ENCODE data around the gene NISCH.

The NISCH gene

DNA sequence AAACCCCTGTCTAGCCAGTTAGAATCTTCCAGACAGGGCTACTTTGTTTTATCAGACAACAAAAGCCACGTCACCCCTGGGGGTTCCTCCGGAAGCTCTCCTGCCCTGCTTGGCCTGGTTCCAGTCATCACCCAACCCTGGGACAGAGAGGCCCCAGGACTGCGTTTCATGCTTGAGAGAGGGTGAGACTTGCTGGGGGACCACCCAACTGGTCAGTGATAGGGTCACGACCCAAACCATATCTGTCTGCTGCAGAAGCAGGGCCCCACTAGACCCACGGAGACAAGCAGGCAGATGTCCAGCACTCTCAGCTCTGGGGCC is 77.1 kb downstream of the NISCH start:
- Histone ChIP-seq H3K79me2 (ENCODE audit: control insufficient read depth, low read length) (peaks cover 46% of the 10 kb centered on the region), H3F3A (ENCODE audit: control insufficient read depth, insufficient read depth) (peaks cover 9% of the 10 kb centered on the region), H3K27me3 (ENCODE audit: control insufficient read depth, low read length) (no peaks in the 10 kb centered on the region), H3K27ac (ENCODE audit: low read depth, low read length) (no peak overlapping the region), H4K20me1 (ENCODE audit: control insufficient read depth, insufficient read depth, low read depth, low read length) (peaks cover 9% of the 10 kb centered on the region; the same call in 1 of the 2 replicates), H3K4me2 (ENCODE audit: low read length) (peak overlapping the region; percentile 99), H3K9me2 (replicated peaks; ENCODE audit: control insufficient read depth, low read length) (no peaks in the 10 kb centered on the region), H3K36me3 (ENCODE audit: control insufficient read depth, low read length) (peaks cover 42% of the 10 kb centered on the region), H3K4me3 (ENCODE audit: low read length) (peak overlapping the region; percentile 93), H3K9me3 (ENCODE audit: control insufficient read depth, insufficient read depth, low read length) (no peaks in the 10 kb centered on the region), H3K4me1 (ENCODE audit: control insufficient read depth, low read length) (peaks cover 31% of the 10 kb centered on the region)
- TF ChIP-seq, protein P1, sequence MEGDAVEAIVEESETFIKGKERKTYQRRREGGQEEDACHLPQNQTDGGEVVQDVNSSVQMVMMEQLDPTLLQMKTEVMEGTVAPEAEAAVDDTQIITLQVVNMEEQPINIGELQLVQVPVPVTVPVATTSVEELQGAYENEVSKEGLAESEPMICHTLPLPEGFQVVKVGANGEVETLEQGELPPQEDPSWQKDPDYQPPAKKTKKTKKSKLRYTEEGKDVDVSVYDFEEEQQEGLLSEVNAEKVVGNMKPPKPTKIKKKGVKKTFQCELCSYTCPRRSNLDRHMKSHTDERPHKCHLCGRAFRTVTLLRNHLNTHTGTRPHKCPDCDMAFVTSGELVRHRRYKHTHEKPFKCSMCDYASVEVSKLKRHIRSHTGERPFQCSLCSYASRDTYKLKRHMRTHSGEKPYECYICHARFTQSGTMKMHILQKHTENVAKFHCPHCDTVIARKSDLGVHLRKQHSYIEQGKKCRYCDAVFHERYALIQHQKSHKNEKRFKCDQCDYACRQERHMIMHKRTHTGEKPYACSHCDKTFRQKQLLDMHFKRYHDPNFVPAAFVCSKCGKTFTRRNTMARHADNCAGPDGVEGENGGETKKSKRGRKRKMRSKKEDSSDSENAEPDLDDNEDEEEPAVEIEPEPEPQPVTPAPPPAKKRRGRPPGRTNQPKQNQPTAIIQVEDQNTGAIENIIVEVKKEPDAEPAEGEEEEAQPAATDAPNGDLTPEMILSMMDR (IDR thresholded peaks at IDR 0.05; ENCODE audit: low read depth, low read length, poor library complexity, severe bottlenecking), result no peak
- TF ChIP-seq EZH2phosphoT487 (IDR thresholded peaks at IDR 0.05; ENCODE audit: borderline replicate concordance, low read length), result no peak

DNA sequence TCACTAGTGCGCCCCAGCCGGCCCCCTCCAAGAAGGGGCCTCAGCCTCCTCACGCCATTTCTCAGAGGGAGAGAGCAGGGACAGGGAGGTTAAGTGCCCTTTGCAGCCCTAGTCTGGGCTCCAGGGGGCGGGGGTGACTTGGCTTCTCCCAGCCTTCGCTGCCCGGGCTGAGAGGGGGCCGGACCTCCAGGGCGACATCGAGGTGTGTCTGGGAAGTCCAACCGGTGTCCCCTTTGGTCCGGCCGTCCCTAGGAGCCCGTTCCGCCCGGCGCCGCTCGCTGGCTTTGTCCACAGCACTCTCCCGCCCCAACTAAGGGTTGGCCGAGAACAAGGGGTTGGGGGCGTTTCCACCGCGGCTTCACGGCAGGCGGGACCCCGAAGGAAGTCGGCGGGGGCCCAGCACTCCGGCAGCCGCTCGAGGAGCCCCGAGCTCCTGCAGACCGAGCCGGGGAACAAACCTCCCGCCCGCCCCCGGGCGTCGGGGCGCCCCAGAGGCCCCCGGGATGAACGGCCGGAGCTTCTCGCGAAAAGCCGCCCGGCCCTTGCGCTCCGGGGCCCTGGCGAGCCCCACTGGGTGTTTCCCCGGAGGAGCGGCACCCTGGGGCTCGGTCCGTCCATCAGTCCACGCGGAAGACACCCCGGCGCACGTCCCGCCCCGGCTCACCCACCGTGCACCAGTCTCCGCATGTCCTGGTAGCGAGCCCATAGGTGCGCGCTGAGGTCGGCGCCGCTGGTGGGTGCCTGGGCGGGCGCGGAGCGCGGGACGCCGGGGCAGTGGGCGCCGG is 77.6 kb downstream of the NISCH start:
- H3K4me2 ChIP-seq (ENCODE audit: low read length), result peak overlapping the region; percentile 99
- no peaks in the 10 kb centered on the region for H3K27me3 ChIP-seq (ENCODE audit: control insufficient read depth, low read length)
- peaks cover 14% of the 10 kb centered on the region; the same call in 1 of the 2 replicates for H4K20me1 ChIP-seq (ENCODE audit: control insufficient read depth, insufficient read depth, low read depth, low read length)
- H3K27ac ChIP-seq (ENCODE audit: low read depth, low read length), result no peak overlapping the region
- no peaks in the 10 kb centered on the region for H3K9me2 ChIP-seq (replicated peaks; ENCODE audit: control insufficient read depth, low read length)
- no peak for TF ChIP-seq EZH2phosphoT487 (IDR thresholded peaks at IDR 0.05; ENCODE audit: borderline replicate concordance, low read length)
- TF ChIP-seq, protein P1 (IDR thresholded peaks at IDR 0.05; ENCODE audit: low read depth, low read length, poor library complexity, severe bottlenecking), result no peak
- H3K36me3 ChIP-seq (ENCODE audit: control insufficient read depth, low read length), result peaks cover 41% of the 10 kb centered on the region
- H3K4me3 ChIP-seq (ENCODE audit: low read length), result peak overlapping the region; percentile 93
- no peaks in the 10 kb centered on the region for H3K9me3 ChIP-seq (ENCODE audit: control insufficient read depth, insufficient read depth, low read length)
- peaks cover 51% of the 10 kb centered on the region for H3K79me2 ChIP-seq (ENCODE audit: control insufficient read depth, low read length)
- peaks cover 36% of the 10 kb centered on the region for H3K4me1 ChIP-seq (ENCODE audit: control insufficient read depth, low read length)
- H3F3A ChIP-seq (ENCODE audit: control insufficient read depth, insufficient read depth), result peaks cover 9% of the 10 kb centered on the region

DNA sequence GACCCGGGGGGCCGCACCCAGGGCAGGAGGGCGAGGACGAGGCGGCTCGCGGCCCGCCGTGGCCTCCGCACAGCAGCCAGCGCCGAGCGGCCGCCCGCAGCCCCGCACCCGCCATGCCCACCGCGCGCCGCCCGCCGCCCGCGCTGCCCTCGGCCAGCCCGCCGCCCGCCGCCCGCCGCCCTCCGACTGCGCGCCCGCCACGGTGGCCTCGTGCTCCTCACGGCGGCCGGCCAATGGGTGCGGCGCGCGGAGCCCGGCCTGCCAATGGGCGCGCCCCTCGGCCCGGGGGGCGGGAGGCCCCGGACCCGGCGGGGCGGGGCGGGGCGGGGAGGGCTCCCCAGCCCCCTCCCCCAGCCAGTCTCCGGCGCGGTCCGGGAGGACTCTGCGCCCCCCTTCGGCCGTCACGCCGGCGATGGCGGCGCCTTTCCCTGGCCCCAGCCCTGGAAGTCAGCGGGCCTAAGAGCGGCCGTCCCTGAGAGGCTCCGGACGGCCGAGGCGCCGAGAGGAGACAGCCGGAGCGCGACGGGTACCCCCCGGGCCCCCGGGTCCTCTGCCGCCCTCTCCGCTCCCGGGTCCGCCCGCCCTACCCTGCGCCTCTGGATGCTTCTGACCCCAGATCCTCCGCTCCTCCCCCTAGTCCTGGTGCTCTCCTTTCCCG is 78.3 kb downstream of the NISCH start, which contains the start of gene NT5DC2:
NT5DC2 (minus strand) TSS at position 235 of the 658 bp plus-strand sequence; CDS start at position 115, 120 bp downstream.
- Histone ChIP-seq H3K9me2 (replicated peaks; ENCODE audit: control insufficient read depth, low read length) (no peaks in the 10 kb centered on the region), H3K4me2 (ENCODE audit: low read length) (peak within 1 kb of the TSS; percentile 99), H3K36me3 (ENCODE audit: control insufficient read depth, low read length) (peaks cover 36% of the 10 kb centered on the region), H3K79me2 (ENCODE audit: control insufficient read depth, low read length) (peaks cover 59% of the 10 kb centered on the region), H3K27ac (ENCODE audit: low read depth, low read length) (no peak within 1 kb of the TSS), H3K4me3 (ENCODE audit: low read length) (peak within 1 kb of the TSS; percentile 93), H3K27me3 (ENCODE audit: control insufficient read depth, low read length) (no peaks in the 10 kb centered on the region), H3F3A (ENCODE audit: control insufficient read depth, insufficient read depth) (peaks cover 9% of the 10 kb centered on the region), H3K4me1 (ENCODE audit: control insufficient read depth, low read length) (peaks cover 44% of the 10 kb centered on the region), H4K20me1 (ENCODE audit: control insufficient read depth, insufficient read depth, low read depth, low read length) (peaks cover 16% of the 10 kb centered on the region; the same call in 1 of the 2 replicates), H3K9me3 (ENCODE audit: control insufficient read depth, insufficient read depth, low read length) (no peaks in the 10 kb centered on the region)
- no peak for TF ChIP-seq EZH2phosphoT487 (IDR thresholded peaks at IDR 0.05; ENCODE audit: borderline replicate concordance, low read length)
- TF ChIP-seq, protein P1 (IDR thresholded peaks at IDR 0.05; ENCODE audit: low read depth, low read length, poor library complexity, severe bottlenecking), result peak; percentile 10

Data from DOHH2 (cell line).